H1 (cell line): ENCODE data around the gene FBLN5. TPM values are rescaled to one million over a fixed set of nuclear protein-coding genes. Genes with fewer than 3 reads are reported as not detected.

Experiments
- CTCF ChIA-PET: fragments of 300-600 bp; sonication (Branson Sonifier 250); formaldehyde crosslinking; loops from one replicate; lab custom pipeline; 2021; ENCODE audit not compliant: partially characterized antibody; lab: Charles Lee
- POLR2A ChIA-PET: fragments of 300-600 bp; sonication (Branson Sonifier 250); formaldehyde crosslinking; loops from one replicate; lab custom pipeline; 2021; ENCODE audit warnings: inconsistent platforms; ENCODE audit not compliant: partially characterized antibody; lab: Charles Lee
- DNase-seq, 2 experiments: peaks; one replicate each; pipeline versions ENCODE4 v3.0.0 to v3.0.0-alpha.2; 2010 to 2022; ENCODE audit warnings: low spot score in 2 of 2, low read depth in 1 of 2, mixed read lengths in 1 of 2
- FAIRE-seq: peaks from 2 replicates; lab custom pipeline; 2011; peaks lifted over from hg19 to GRCh38; lab: Jason Lieb, UNC
- H2AFZ ChIP-seq: 2 replicates; pipeline ENCODE4 v1.8.1; 2012; ENCODE audit warnings: low read length, inconsistent platforms
- H2AK5ac ChIP-seq: 2 replicates; pipeline ENCODE4 v1.6.1; 2013; ENCODE audit warnings: low read depth, low read length
- H2BK120ac ChIP-seq: replicated peaks from 2 replicates; pipeline ENCODE3; 2013; ENCODE audit warnings: low read depth, low read length, inconsistent platforms
- H2BK12ac ChIP-seq: 2 replicates; pipeline ENCODE4 v1.6.1; 2013; ENCODE audit warnings: low read depth, low read length
- H2BK15ac ChIP-seq: 2 replicates; pipeline ENCODE4 v1.6.1; 2013; ENCODE audit warnings: low read length
- H2BK20ac ChIP-seq: 2 replicates; pipeline ENCODE4 v1.6.1; 2013; ENCODE audit warnings: low read length
- H2BK5ac ChIP-seq: 2 replicates; pipeline ENCODE4 v1.6.1; 2013; ENCODE audit warnings: low read depth, low read length
- H3K14ac ChIP-seq: 2 replicates; pipeline ENCODE4 v1.6.1; 2013; ENCODE audit warnings: inconsistent platforms; ENCODE audit not compliant: insufficient read length
- H3K18ac ChIP-seq: 2 replicates; pipeline ENCODE4 v1.6.1; 2013; ENCODE audit warnings: low read length; ENCODE audit errors: extremely low read depth
- H3K23ac ChIP-seq: 2 replicates; pipeline ENCODE4 v1.6.1; 2013; ENCODE audit warnings: inconsistent platforms; ENCODE audit not compliant: insufficient read length
- H3K23me2 ChIP-seq: 2 replicates; pipeline ENCODE4 v1.6.1; 2013; ENCODE audit warnings: low read depth, low read length
- H3K27ac ChIP-seq: 2 replicates; pipeline ENCODE4 v1.6.1; 2011; ENCODE audit warnings: low read depth, low read length, inconsistent platforms
- H3K27me3 ChIP-seq, 4 experiments: replicated peaks in 1 of 4; 1 replicate in 1 of 4; 2 replicates in 3 of 4; pipeline versions ENCODE4 v1.6.1 to v1.8.1; 2011 to 2013; ENCODE audit warnings: low read length in 3 of 4, mild to moderate bottlenecking in 3 of 4, inconsistent platforms in 2 of 4, mixed read lengths in 2 of 4, moderate library complexity in 1 of 4; ENCODE audit not compliant: control insufficient read depth in 3 of 4, insufficient read depth in 3 of 4; ENCODE audit errors: extremely low read depth in 1 of 4
- H3K36me3 ChIP-seq, 4 experiments: 2 replicates each; pipeline versions ENCODE4 v1.6.1 to v1.8.1; 2011 to 2013; ENCODE audit warnings: mild to moderate bottlenecking in 4 of 4, low read length in 3 of 4, moderate library complexity in 2 of 4, control low read depth in 1 of 4, inconsistent platforms in 1 of 4; ENCODE audit not compliant: insufficient read depth in 4 of 4, control insufficient read depth in 2 of 4
- H3K4ac ChIP-seq: replicated peaks from 2 replicates; pipeline ENCODE3; 2013; ENCODE audit warnings: low read length, low read depth, mixed read lengths, inconsistent platforms; ENCODE audit not compliant: insufficient read length
- H3K4me1 ChIP-seq, 4 experiments: replicated peaks in 1 of 4; 1 replicate in 1 of 4; 2 replicates in 3 of 4; pipeline versions ENCODE4 v1.6.1 to v1.8.1; 2011 to 2013; ENCODE audit warnings: low read length in 3 of 4, inconsistent platforms in 2 of 4, mixed read lengths in 1 of 4; ENCODE audit not compliant: insufficient read depth in 4 of 4, control insufficient read depth in 3 of 4
- H3K4me2 ChIP-seq, 2 experiments: 2 replicates each; pipeline versions ENCODE4 v1.6.1 to v1.8.1; 2011 to 2013; ENCODE audit warnings: low read depth in 2 of 2, low read length in 2 of 2, control low read depth in 1 of 2, inconsistent platforms in 1 of 2, mild to moderate bottlenecking in 1 of 2; ENCODE audit not compliant: insufficient read depth in 1 of 2
- H3K4me3 ChIP-seq, 4 experiments: fragments of 200-600, 300-600 bp in 1 of 4; sonication (generic), shearing (Covaris generic), sonication (Bioruptor Twin) in 1 of 4; 2 replicates each; pipeline versions ENCODE4 v1.5.1 to v1.8.1; 2011 to 2016; ENCODE audit warnings: low read length in 4 of 4, low read depth in 3 of 4, control low read depth in 2 of 4, inconsistent platforms in 2 of 4, mild to moderate bottlenecking in 2 of 4, mixed read lengths in 1 of 4, moderate library complexity in 1 of 4; ENCODE audit not compliant: insufficient read depth in 2 of 4; ENCODE audit errors: extremely low read depth in 1 of 4
- H3K56ac ChIP-seq: replicated peaks from 2 replicates; pipeline ENCODE3; 2013; ENCODE audit warnings: low read depth, mild to moderate bottlenecking, mixed read lengths, low read length, inconsistent platforms; ENCODE audit not compliant: insufficient read length
- H3K79me1 ChIP-seq: 2 replicates; pipeline ENCODE4 v1.6.1; 2013; ENCODE audit warnings: low read depth, low read length, control low read depth
- H3K79me2 ChIP-seq, 2 experiments: 2 replicates each; pipeline versions ENCODE4 v1.6.1 to v1.8.1; 2012 to 2013; ENCODE audit warnings: low read length in 2 of 2, mild to moderate bottlenecking in 2 of 2, inconsistent platforms in 1 of 2; ENCODE audit not compliant: insufficient read depth in 2 of 2, control insufficient read depth in 1 of 2
- H3K9ac ChIP-seq, 4 experiments: replicated peaks in 1 of 4; 1 replicate in 1 of 4; 2 replicates in 3 of 4; pipeline versions ENCODE4 v1.6.1 to v1.8.1; 2011 to 2013; ENCODE audit warnings: low read depth in 3 of 4, low read length in 3 of 4, control low read depth in 2 of 4, mild to moderate bottlenecking in 2 of 4, moderate library complexity in 2 of 4, inconsistent platforms in 1 of 4; ENCODE audit errors: extremely low read depth in 1 of 4
- H3K9me3 ChIP-seq, 2 experiments: 2 replicates each; pipeline versions ENCODE4 v1.6.1 to v1.8.1; 2012 to 2013; ENCODE audit warnings: mild to moderate bottlenecking in 2 of 2, moderate library complexity in 2 of 2, control low read depth in 1 of 2, inconsistent platforms in 1 of 2, low read depth in 1 of 2, low read length in 1 of 2, mixed read lengths in 1 of 2; ENCODE audit not compliant: insufficient read depth in 2 of 2
- H4K20me1 ChIP-seq, 2 experiments: replicated peaks in 1 of 2; 2 replicates each; pipeline versions ENCODE3 to v1.8.1; 2011 to 2013; ENCODE audit warnings: inconsistent platforms in 2 of 2, low read length in 2 of 2, mild to moderate bottlenecking in 1 of 2; ENCODE audit not compliant: insufficient read depth in 2 of 2, control insufficient read depth in 1 of 2
- H4K5ac ChIP-seq: 2 replicates; pipeline ENCODE4 v1.6.1; 2013; ENCODE audit warnings: low read length, low read depth, mixed read lengths, inconsistent platforms; ENCODE audit not compliant: insufficient read length
- H4K8ac ChIP-seq: 2 replicates; pipeline ENCODE4 v1.8.0; 2013; ENCODE audit warnings: mild to moderate bottlenecking, moderate library complexity, low read length, inconsistent platforms; ENCODE audit not compliant: insufficient read depth; ENCODE audit errors: extremely low read depth
- H4K91ac ChIP-seq: replicated peaks from 2 replicates; pipeline ENCODE3; 2013; ENCODE audit warnings: low read length, mixed read lengths, inconsistent platforms; ENCODE audit not compliant: insufficient read length
- ASH2L ChIP-seq: fragments of 200-600, 300-600 bp; sonication (generic); IDR thresholded peaks from one replicate; pipeline ENCODE4 v1.7.1; 2017; ENCODE audit warnings: low read length
- CREB1 ChIP-seq: IDR thresholded peaks from 2 replicates; pipeline ENCODE4 v1.6.1; 2012; ENCODE audit warnings: inconsistent platforms
- EP300 ChIP-seq, 2 experiments: IDR thresholded peaks; 1 replicate in 1 of 2; 2 replicates in 1 of 2; pipeline ENCODE4 v1.6.1; 2011 to 2012; ENCODE audit warnings: low read depth in 2 of 2, low read length in 2 of 2, mild to moderate bottlenecking in 2 of 2, borderline replicate concordance in 1 of 2, inconsistent platforms in 1 of 2, moderate library complexity in 1 of 2
- GABPA ChIP-seq: IDR thresholded peaks from 2 replicates; pipeline ENCODE4 v1.6.1; 2011; ENCODE audit warnings: mild to moderate bottlenecking, low read length, moderate library complexity, borderline replicate concordance; ENCODE audit not compliant: insufficient read depth
- HDAC6 ChIP-seq: IDR thresholded peaks from one replicate; pipeline ENCODE4 v1.7.1; 2012; ENCODE audit warnings: low read depth, mild to moderate bottlenecking, inconsistent platforms, low read length, moderate library complexity
- KDM5A ChIP-seq: fragments of 200-600 bp; IDR thresholded peaks from 2 replicates; pipeline ENCODE4 v1.7.1; 2012; ENCODE audit warnings: mild to moderate bottlenecking, low read length, inconsistent platforms, mixed read lengths
- MAX ChIP-seq: IDR thresholded peaks from 2 replicates; pipeline ENCODE4 v1.6.1; 2012; ENCODE audit warnings: inconsistent platforms
- RAD21 ChIP-seq, 2 experiments: IDR thresholded peaks in 1 of 2; conservative IDR thresholded peaks in 1 of 2; 2 replicates each; pipeline ENCODE4 v1.6.1; 2011; ENCODE audit warnings: low read depth in 2 of 2, low read length in 2 of 2, improper control_type of control experiment in 1 of 2, inconsistent platforms in 1 of 2, mild to moderate bottlenecking in 1 of 2, moderate library complexity in 1 of 2
- RNF2 ChIP-seq: fragments of 200-900, 300-1000 bp; sonication (generic); IDR thresholded peaks from 2 replicates; pipeline ENCODE4 v1.7.1; 2016; ENCODE audit warnings: borderline replicate concordance, low read depth, mild to moderate bottlenecking, antibody characterized with exemption, low read length; ENCODE audit not compliant: poor library complexity, severe bottlenecking; ENCODE audit errors: missing control alignments
- SP2 ChIP-seq: IDR thresholded peaks from 2 replicates; pipeline ENCODE4 v1.6.1; 2012; ENCODE audit warnings: mild to moderate bottlenecking, low read length, inconsistent platforms
- USF2 ChIP-seq: IDR thresholded peaks from 2 replicates; pipeline ENCODE4 v1.6.1; 2011; ENCODE audit warnings: low read length, improper control_type of control experiment
- YY1 ChIP-seq: IDR thresholded peaks from 2 replicates; pipeline ENCODE4 v1.6.1; 2011; ENCODE audit warnings: low read depth, mild to moderate bottlenecking, low read length
- WGBS, 2 experiments: shearing (Covaris generic) in 1 of 2; methylation state at CpG; one replicate each; pipeline versions ENCODE4 v1.1.6 to v1.1.7; 2013 to 2015; ENCODE audit warnings: low lambda C conversion rate in 2 of 2, mixed read lengths in 2 of 2, inconsistent platforms in 1 of 2, low coverage in 1 of 2, missing lambda C conversion rate in 1 of 2; ENCODE audit not compliant: insufficient replicate concordance in 2 of 2, insufficient coverage in 1 of 2, insufficient read length in 1 of 2; ENCODE audit errors: extremely low coverage in 1 of 2, missing lambda C conversion rate in 1 of 2; 5-methylcytosine and 5-hydroxymethylcytosine counted together
- polyA plus RNA-seq, 7 experiments: library from polyadenylated mRNA; depleted of rRNA in 3 of 7; stranded (reverse) in 5 of 7; unstranded in 2 of 7; fragments of >200 nt in 5 of 7; fragments of 200-250 nt in 2 of 7; gene quantifications; 1 replicate in 5 of 7; 2 replicates in 1 of 7; 4 replicates in 1 of 7; pipeline versions ENCODE4 v1.2.1 to v1.2.3, GENCODE V29; 2011 to 2013; ENCODE audit warnings: missing spikeins in 2 of 7, mixed read lengths in 2 of 7
- total RNA-seq: library from RNA; stranded (reverse); fragmentation: NEBNext Ultra II Directional; extraction: Animal tissue kit (Norgen Biotek cat#: 25700); gene quantifications from 2 replicates; pipeline ENCODE4 v1.2.1, GENCODE V29; 2021

The FBLN5 gene
- total and polyA plus RNA-seq, 2 of the 8 experiments (the other 6 are each of a cell fraction or from before 2014, with no cell fraction given): 0.88 to 3.5 TPM

GRCh38 chr14:91877376-91877915 is 70.0 kb downstream of the FBLN5 start:
- Histone ChIP-seq H3K4ac (no peak overlapping the region), H3K4me1 (no peaks in the 10 kb centered on the region), H2BK120ac (no peak overlapping the region), H2BK12ac (no peak overlapping the region), H3K23me2 (no peaks in the 10 kb centered on the region), H3K79me2 (no peaks in the 10 kb centered on the region), H3K79me1 (no peaks in the 10 kb centered on the region), H4K5ac (no peak overlapping the region), H2BK5ac (no peak overlapping the region), H2BK15ac (no peak overlapping the region), H3K18ac (no peak overlapping the region; the same call in 1 of the 2 replicates), H3K23ac (no peak overlapping the region), H2AFZ (no peak overlapping the region), H3K9ac (no peak overlapping the region), H3K56ac (no peak overlapping the region), H3K27me3 (no peaks in the 10 kb centered on the region), H3K4me2 (no peak overlapping the region), H4K8ac (no peak overlapping the region), H2BK20ac (no peak overlapping the region), H3K27ac (no peak overlapping the region), H4K20me1 (no peaks in the 10 kb centered on the region), H3K36me3 (no peaks in the 10 kb centered on the region), H4K91ac (no peak overlapping the region), H2AK5ac (no peak overlapping the region), H3K14ac (no peak overlapping the region), H3K4me3 (no peak overlapping the region), H3K9me3 (no peaks in the 10 kb centered on the region)
- no peak for FAIRE-seq
- ChIA-PET CTCF (interaction anchor here (1.0 to 1.2 kb wide), 3 partner anchors 8 to 19 kb away, joined by 3 to 7 read pairs (median 4); no protein-coding TSS in a partner anchor), POLR2A (no interaction called here)
- DNase-seq: no peak
- 81% methylated on average over 13 of the region's 13 CpGs; no CpG with 5 or more reads in 1 of the 2 experiments for WGBS, 2 experiments
- TF ChIP-seq MAX: no peak
- TF ChIP-seq SP2: no peak
- TF ChIP-seq YY1: no peak
- no peak for TF ChIP-seq CREB1
- no peak for TF ChIP-seq HDAC6
- no peak for TF ChIP-seq ASH2L
- no peak for TF ChIP-seq USF2
- TF ChIP-seq EP300 (IDR thresholded peaks at IDR 0.05; ENCODE audit: borderline replicate concordance in 1 of 2, low read depth in 2 of 2, low read length in 2 of 2): no peak
- TF ChIP-seq RAD21 (IDR thresholded peaks at IDR 0.05 in 1 of 2, conservative IDR thresholded peaks at IDR 0.05 in 1 of 2; ENCODE audit: low read depth in 2 of 2, low read length in 2 of 2): no peak
- TF ChIP-seq RNF2: no peak
- no peak for TF ChIP-seq KDM5A
- TF ChIP-seq GABPA: no peak
